PC-9 (cell line): ENCODE data around the gene DMXL1.

Experiments used
- CTCF ChIP-seq: fragments of 200-600 bp; sonication (generic); conservative IDR thresholded peaks from 2 replicates; pipeline ENCODE4 v1.6.1; 2017; ENCODE audit warnings: mixed run types, antibody characterized with exemption, mild to moderate bottlenecking, moderate library complexity
- EZH2 ChIP-seq: fragments of 200-600 bp; sonication (generic); IDR thresholded peaks from 2 replicates; pipeline ENCODE4 v1.8.0; 2017; ENCODE audit warnings: antibody characterized with exemption, low read depth

DNA sequence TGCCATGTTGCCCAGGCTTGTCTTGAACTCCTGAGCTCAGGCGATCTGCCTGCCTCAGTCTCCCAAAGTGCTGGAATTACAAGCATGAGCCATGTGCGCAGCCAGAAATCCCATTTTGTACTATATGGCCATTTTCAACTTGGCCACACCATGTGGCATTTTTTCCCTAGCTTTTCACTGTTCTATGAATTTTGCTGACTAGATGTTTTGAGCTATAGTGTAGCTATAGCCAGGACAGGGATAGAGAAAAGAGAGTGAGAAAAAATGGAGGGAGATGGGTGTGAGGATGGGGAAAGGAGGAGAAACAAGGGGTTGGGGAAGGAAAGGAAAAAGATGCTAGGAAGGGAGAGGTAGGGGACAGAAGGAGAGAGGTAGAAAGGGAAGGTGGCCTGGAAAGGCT, 46.4 kb downstream of the DMXL1 start:
- TF ChIP-seq CTCF (no peak), EZH2 (no peak)
